C4-2B (cell line): ENCODE results near the gene LHFPL2.

Experiments used
- CTCF ChIP-seq: fragments of 450-650 bp; conservative IDR thresholded peaks from 2 replicates; pipeline ENCODE4 v1.5.1; 2017; ENCODE audit warnings: mild to moderate bottlenecking
- ZFX ChIP-seq: fragments of 450-650 bp; IDR thresholded peaks from 2 replicates; pipeline ENCODE4 v1.6.1; 2017

- TF ChIP-seq ZFX = no peak
- no peak for TF ChIP-seq CTCF
Observed at GRCh38 chr5:78554670-78555069, 93.9 kb downstream of the LHFPL2 start.
